ENCODE measurements around the gene PBXIP1. TPM values are rescaled to one million over a fixed set of nuclear protein-coding genes. Genes with fewer than 3 reads are reported as not detected.

PBXIP1 gene
- total RNA-seq, 1 donor from 2014 or later = 15.1 TPM

- FAIRE-seq (peak; percentile 97), DNase-seq (ENCODE audit: low spot score in 2 of 2) (peak; percentile 89 to 90)
Observed at GRCh38 chr1:154974102-154974807, 18.4 kb upstream of the PBXIP1 start, which contains the start of gene CKS1B. TSS of gene CKS1B (plus strand) at chr1:154974681. CDS start at chr1:154974746, 65 bp downstream.

GRCh38 chr1:154973344-154974101, 17.6 kb upstream of the PBXIP1 start:
- FAIRE-seq = no peak

GRCh38 chr1:154972517-154973343, 16.8 kb upstream of the PBXIP1 start:
- no peak for DNase-seq (ENCODE audit: low spot score in 2 of 2)
- no peak for FAIRE-seq

More at GRCh38 chr1:154973344-154974101, 17.6 kb upstream of the PBXIP1 start:
- peak; percentile 57 to 73 for DNase-seq (ENCODE audit: low spot score in 2 of 2)

- FAIRE-seq = no peak
- no peak for DNase-seq (ENCODE audit: low spot score in 2 of 2)
Observed at GRCh38 chr1:154972213-154972516, 16.3 kb upstream of the PBXIP1 start.

- DNase-seq (ENCODE audit: low spot score in 2 of 2) = no peak
- FAIRE-seq = no peak
Observed at GRCh38 chr1:154971341-154971998, 15.6 kb upstream of the PBXIP1 start.

GRCh38 chr1:154970631-154971340, 14.9 kb upstream of the PBXIP1 start, which contains the start of gene SHC1:
TSS of gene SHC1 (minus strand) at chr1:154970747. CDS start at chr1:154970526, 221 bp downstream.
- peak; percentile 63 to 92 for DNase-seq (ENCODE audit: low spot score in 2 of 2)

GRCh38 chr1:154969860-154970452, 14.1 kb upstream of the PBXIP1 start:
- FAIRE-seq (no peak), DNase-seq (ENCODE audit: low spot score in 2 of 2) (no peak)

More at GRCh38 chr1:154970631-154971340, 14.9 kb upstream of the PBXIP1 start, which contains the start of gene SHC1:
- no peak for FAIRE-seq

- no peak for DNase-seq (ENCODE audit: low spot score in 2 of 2)
- no peak for FAIRE-seq
Observed at GRCh38 chr1:154969246-154969645, 13.3 kb upstream of the PBXIP1 start.

- FAIRE-seq = no peak
- DNase-seq (ENCODE audit: low spot score in 2 of 2) = no peak
Observed at GRCh38 chr1:154968731-154969130, 12.8 kb upstream of the PBXIP1 start.

- FAIRE-seq = no peak
- DNase-seq (ENCODE audit: low spot score in 2 of 2) = no peak
Observed at GRCh38 chr1:154967331-154967950, 11.5 kb upstream of the PBXIP1 start.

- FAIRE-seq (no peak), DNase-seq (ENCODE audit: low spot score in 2 of 2) (no peak)
Observed at GRCh38 chr1:154966111-154966510, 10.2 kb upstream of the PBXIP1 start.

- no peak for FAIRE-seq
- no peak for DNase-seq (ENCODE audit: low spot score in 2 of 2)
Observed at GRCh38 chr1:154964359-154964758, 8.5 kb upstream of the PBXIP1 start.

- DNase-seq (ENCODE audit: low spot score in 2 of 2) (no peak), FAIRE-seq (no peak)
Observed at GRCh38 chr1:154963643-154964042, 7.7 kb upstream of the PBXIP1 start.

- FAIRE-seq = no peak
Observed at GRCh38 chr1:154962795-154963330, 7.0 kb upstream of the PBXIP1 start.

GRCh38 chr1:154962156-154962749, 6.4 kb upstream of the PBXIP1 start:
- DNase-seq (ENCODE audit: low spot score in 2 of 2) (peak in 1 of 2 donors; percentile 49), FAIRE-seq (no peak)

More at GRCh38 chr1:154962795-154963330, 7.0 kb upstream of the PBXIP1 start:
- no peak for DNase-seq (ENCODE audit: low spot score in 2 of 2)

- DNase-seq (ENCODE audit: low spot score in 2 of 2) = peak; percentile 89 to 92
- FAIRE-seq = no peak
Observed at GRCh38 chr1:154961207-154962155, 5.6 kb upstream of the PBXIP1 start, which contains the start of gene PYGO2. TSS of gene PYGO2 (minus strand) at chr1:154961782. CDS start at chr1:154961576, 206 bp downstream.

Data from frontal cortex (tissue), 4 donors.